IPS-NIHi7 (cell line): ENCODE measurements around the gene ARL6IP4.
"Not testable (repeated sequence)": the region's sequence is repeated elsewhere in the genome, so short reads cannot be mapped to it uniquely, and the experiment has no call there.

Experiments
- DNase-seq: peaks from one replicate; pipeline ENCODE4 v3.0.0; 2012; ENCODE audit warnings: mixed read lengths; ENCODE audit errors: extremely low spot score

ARL6IP4 gene

DNA sequence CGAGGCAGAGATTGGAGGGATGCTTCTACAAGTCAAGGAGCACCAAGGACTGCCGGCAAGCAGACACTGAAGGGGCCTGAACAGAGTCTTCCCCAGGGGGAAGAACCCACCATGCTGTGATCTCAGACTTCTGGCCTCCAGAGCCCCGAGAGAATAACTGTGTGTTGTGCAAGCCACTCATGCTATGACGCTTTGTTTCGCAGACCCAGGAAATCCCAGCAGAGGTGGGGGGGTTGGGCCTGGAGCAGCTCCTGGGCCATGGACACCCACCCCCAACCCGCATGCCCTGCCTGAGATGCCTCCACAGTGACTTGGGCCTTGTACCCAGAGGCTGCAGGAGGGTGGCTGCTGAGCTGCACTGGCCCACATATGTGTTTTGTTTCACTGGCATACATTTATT is 31.2 kb downstream of the ARL6IP4 start:
- no peak for DNase-seq

DNA sequence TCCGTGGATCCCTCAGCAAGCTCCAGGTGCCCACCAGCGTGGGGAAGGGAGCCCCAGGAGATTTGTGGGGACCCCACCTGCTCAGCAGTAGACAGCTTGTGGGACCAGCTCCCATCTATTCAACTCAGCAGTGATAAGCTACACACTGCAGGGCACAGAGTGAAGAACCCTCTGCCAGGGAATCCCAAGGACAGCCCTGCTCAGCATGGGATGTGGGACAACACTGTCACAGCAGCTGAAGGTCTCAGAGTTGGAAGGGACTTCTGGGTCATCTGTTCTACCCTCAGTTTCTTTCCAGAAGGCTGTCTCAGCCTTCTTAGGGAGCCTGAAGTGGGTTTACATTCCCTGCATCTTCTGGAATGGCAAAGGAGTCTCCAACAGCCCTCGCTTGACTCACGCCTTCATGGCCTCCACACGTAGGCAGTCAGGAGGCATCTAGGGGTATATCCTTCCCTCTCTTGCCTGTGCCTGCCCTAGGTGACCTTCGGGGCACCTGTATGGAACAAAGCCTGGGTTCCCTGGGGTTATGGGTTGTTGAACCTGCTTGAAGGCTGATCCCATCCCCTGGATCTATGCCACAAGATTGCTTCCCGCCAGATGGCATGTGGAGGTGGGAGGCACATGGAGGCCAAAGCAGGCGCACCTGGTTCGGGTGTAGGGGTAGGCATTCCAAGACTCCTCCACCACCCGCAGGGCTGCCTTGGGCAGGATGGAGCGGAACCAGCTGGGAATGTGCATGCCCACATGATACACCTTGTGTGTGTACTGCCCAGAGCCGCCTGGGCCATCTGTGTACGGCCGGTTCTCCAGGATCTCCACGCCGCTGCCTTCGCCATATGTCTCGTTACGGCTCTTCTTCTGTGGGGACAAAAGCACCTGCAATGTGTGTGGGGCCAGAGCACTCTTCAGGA is 33.0 kb downstream of the ARL6IP4 start:
- DNase-seq: no peak

DNA sequence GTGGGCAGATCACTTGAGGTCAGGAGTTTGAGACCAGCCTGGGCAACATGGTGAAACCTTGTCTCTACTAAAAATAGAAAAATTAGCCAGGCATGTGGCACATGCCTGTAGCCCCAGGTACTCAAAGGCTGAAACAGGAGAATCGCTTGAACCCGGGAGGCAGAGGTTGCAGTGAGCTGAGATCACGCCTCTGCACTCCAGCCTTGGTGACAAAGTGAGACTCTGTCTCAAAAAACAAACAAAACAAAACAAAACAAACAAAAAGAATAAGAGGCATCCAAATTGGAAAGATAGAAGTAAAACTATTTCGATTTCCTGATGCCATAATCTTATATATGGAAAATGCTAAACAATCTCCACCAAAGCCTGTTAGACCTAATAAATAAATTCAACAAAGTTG is 34.0 kb downstream of the ARL6IP4 start:
- DNase-seq: not testable (repeated sequence)

DNA sequence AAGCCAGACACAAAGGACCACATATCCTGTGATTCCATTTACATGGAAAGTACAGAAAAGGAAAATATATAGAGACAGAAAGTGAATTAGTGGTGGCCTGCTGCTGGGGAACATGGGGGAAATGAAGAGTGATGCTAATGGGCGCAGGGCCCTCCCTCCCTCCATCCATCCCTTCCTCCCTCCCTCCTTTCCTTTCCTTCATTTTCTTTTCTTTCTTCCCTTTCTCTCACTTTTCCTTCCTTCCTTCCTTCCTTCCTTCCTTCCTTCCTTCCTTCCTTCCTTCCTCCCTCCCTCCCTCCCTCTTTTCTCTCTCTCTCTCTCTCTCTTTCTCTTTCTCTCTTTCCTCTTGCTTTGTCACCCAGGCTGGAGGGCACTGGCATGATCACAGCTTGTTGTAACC is 37.3 kb downstream of the ARL6IP4 start:
- DNase-seq: no peak

DNA sequence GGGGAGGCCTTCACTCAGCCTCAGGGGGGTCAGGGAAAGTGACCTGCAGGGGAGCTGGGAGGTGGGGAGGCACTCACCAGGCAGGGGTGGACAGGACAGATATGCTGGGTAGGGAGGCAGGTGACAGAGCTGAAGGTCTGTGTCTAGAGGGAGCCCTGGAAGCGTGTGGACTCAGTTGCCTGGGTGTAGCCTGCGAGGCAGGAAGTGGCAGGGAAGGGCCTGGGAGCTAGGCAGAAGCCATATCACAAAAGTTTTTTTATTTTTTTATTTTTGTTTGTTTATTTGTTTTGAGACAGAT is 39.3 kb downstream of the ARL6IP4 start:
- DNase-seq: no peak

DNA sequence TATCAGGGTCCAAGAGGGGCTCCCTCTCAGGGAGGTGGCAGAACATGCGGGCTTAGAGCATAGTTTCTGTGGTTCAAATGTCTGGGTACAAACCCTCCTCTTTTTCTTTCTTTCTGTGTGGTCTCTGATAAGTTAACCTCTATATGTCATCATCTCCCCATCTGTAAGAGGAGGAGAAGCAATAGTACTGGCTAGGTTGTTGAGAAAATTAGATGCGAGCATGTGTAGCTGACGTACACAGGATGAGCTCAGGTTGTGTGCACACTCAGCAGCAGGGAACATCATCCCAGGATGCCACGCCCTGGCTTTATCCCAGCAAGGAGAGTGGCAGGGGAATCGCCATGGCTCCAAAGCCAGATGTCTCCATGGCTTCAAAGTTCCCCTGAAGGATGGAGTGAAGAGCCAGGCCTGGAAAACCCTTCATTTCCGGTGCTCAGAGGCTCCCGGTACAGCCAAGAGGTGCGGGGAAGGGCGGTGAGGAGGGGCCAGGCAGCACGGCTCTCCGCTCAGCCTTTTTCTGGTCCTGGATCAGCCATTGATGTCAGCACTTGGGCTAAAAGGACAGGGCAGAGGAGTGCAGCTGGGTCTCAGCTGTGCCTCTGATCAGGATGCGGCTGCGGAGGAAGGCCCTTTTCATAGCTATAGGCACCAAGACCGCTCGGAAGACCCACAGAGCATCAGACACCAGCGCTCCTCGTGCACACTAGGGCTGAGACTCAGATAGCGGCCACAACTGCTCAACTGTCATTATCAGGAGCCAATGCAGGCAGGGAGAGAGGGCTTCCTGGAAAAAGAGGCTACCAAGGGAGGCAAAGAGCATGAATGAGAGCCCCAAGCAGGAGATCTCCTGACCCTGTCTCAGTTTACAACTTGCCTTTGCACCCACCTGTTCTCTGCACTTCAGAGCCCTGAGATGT is 41.5 kb downstream of the ARL6IP4 start:
- no peak for DNase-seq

DNA sequence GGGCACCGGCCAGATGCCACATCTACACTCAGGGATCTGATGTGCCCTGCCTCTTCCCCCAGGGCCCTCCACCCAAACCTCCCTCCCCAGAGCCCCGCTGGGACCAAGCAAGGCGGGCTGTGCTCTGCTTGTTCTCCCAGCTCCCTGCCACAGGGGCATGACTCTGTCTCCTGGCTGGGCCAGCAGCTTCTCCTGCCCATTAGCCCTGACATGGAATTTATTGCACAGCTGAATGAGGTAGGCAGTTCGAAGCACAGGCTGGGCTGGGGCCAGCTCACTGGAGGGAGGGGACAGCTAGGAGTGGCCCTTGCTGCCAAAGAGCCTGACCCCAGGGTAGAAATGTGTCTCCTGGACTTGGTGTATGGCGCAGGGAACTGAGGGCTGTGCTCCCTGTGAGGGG is 42.4 kb downstream of the ARL6IP4 start:
- DNase-seq: no peak

DNA sequence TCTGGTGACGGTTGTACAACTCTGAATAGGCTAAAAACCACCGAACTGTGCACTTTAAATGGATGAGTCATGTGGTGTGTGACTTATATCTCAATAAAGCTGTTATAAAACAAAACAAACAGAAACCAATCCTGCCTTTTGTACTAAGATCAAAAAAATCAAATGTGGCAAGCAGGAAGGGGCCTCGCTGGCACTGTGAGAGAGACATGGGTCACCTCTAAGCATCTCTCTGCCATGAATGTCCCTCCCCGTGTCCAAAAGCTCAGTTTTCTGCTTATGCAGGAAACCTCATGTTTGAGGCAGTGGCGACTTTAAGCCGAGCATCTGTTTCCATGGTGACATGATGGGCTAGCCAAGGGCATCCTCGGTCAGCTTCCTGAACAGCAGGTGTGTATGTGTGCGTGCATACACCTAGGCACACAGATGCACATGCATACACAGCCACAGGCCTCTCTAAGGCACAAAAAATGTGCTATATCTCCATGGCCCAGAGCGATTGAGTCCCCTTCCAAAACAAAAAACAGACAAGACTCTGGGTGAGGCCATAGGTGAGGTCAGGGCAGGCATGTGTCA is 44.4 kb downstream of the ARL6IP4 start:
- no peak for DNase-seq

DNA sequence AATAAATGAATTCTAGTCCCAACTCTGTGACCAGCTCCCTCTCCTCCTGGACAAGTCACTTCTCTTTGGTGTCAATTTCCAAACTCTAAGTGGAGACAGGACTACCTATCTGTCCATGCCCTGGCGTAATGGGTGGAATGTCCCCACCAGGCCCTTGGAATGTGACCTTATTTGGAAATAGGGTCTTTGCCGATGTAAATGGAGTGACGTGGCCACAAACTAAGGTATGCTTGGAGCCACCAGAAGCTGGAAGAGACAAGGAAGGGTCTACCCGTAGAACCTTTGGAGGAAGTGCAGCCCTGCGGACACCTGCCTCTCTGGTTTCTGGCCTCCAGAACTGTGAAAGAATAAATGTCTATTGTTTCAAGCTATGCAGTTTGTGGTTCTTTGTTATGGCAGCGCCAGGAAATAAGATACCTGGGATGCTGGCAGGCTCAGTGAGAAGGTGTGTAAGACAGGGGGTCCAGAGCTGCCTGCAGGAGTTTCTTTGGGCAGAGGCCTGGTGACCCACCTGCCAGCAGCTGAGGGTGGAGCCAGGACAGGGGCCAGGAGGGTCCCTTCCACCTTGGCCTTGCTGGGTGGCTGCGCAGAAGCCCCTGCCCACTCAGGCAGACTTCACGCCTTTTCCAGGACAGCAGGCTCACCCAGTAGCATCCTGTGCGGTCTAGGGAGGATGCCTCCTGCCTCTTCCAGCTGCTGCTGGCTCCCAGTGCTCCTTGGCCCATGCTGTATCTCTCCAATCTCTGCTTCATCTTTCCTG is 45.8 kb downstream of the ARL6IP4 start:
- no peak for DNase-seq

DNA sequence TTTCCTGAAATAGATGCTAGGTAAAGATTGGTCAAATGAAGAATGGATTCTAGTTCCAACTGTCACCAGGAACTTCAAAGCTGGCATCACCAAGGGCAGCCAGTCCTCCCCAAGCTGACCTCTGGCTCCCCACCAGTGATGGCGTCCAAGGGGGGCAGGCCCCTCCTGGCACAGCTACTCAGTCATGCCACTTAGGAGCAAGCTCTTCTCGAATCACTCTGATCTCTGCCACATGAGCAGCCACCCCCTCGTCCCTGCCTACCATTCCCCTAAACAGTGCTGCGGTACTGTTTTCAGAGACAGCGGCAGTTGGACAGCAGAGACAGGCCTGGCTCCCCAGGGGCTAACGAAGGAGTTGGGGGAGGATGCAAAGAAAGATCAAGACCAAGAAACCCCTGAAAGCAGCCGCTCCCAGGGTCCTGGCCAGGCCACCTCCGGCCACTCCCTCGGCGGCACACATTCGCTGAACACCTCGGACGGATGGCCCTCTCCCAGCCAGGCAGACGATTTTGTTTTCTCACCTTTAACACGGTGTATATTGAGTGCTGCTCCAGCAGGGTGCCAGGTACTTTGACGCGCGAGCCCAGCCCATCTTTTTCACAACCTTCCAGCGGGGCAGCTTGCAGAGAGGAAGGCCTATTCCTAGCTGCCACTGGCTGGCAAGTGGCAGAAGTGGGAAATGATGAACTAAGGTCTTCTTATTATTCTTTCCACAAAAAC is 47.4 kb downstream of the ARL6IP4 start:
- no peak for DNase-seq

DNA sequence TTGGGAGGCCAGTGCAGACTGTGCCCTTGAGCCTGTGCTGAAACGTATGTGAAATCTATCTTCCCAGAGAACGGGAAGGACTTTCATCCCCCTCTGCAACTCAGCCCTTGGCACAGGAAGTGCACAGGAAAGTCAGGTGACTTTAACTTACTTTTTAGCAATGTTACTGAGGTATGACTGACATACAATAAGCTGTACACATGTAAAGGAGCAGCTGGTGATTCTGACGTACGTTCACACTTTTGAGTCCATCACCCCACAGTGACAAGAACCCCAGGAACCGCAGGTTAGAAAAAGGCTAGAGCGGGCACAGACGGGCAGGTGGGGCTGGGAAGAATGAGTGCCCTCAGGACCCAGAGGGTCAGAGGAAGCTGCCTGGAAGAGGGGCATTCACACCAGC is 48.0 kb downstream of the ARL6IP4 start:
- no peak for DNase-seq

DNA sequence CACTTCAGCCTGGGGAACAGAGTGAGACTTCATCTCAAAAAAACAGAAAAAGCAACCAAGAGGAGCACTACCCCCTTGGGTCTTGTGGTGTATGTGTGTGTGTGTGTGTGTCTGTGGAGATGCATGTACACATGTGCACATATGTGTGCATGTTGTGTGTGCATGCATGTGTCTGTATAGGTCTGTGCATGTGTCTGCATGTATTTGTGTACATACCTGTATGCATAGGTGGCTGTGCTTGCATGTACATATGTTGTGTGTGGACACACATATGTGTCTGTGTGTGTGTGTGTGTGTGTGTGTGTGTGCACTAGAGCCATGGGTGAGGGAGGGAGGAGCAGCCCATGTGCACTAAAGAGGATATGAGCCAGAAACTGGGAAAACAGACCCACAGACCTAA is 49.1 kb downstream of the ARL6IP4 start:
- DNase-seq: no peak

DNA sequence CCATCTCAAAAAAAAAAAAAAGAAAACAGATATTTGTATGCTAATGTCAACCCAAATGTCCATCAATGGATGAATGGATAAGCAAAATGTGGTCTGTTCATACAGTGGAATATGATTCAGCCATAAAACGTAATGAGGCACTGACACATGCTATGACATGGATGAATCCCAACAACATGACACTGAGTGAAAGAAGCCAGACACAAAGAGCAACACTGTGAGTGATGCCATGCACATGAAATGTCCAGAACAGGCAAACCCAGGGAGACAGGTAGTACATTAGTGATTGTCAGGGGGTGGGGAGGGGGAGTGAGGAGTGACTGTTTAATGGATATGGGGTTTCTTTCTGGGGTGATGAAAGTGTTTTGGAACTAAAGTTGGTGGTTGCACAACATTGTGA is 50.2 kb downstream of the ARL6IP4 start:
- no peak for DNase-seq

DNA sequence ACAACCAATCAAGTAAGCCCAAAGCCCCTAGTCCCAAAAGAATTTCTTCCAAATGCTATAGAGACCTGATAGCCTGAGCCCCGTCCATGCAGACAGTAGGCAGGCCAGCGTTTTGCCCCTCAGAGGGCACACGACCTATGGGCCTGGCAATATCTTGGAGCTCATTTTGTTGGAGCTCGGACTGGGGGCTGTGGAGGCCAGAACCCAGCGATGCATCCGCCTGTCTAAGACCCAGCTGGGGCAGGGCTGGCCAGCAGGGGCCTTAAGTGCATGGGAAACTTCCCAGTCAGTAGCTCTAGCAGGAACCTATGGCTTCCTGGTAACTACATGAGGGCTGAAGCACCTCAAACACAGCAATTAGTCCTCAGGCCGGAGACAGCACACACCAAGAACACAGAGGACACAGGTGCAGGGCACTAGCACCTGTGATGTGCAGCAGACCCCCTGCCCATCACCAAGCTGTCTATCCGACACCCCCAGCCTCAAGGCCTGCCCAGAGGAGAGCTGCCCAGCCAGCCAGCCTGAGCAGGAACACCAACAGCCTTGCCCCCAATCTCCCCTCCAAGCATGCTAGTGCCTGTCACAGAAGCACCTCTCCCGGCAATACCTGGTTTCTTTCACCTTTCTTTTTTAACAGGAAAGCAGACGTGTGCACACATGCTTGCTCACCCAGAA is 50.8 kb downstream of the ARL6IP4 start:
- no peak for DNase-seq
